IPS DF 4.7 (cell line): ENCODE data around the gene MEIS2.

ENCODE experiments used
- DNase-seq: peaks from one replicate; pipeline ENCODE4 v3.0.0-alpha.2; 2013; ENCODE audit warnings: low spot score; ENCODE audit errors: extremely low read depth

Gene MEIS2

DNA sequence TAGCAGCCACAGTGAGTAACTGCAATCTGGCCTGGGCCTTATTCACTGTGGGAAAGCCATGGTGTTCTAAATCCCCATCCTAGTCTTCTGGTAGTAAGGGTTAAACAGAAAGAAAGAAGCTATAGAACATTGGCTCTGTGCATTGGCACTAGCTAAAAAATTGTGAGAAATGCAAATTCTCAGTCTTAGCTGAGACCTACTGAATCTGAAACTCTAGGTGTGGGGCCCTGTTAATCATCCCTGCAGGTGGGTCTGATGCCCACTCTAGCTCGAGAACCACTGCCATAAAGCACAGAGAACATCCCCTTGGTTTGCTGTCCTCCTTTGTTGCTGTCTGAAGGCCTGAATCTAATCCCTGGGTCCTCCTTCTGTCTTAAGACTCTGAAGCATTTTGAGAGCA, 59.3 kb downstream of the MEIS2 start:
- no peak for DNase-seq

GRCh38 chr15:37040072-37040742, 60.1 kb downstream of the MEIS2 start:
- no peak for DNase-seq

DNA sequence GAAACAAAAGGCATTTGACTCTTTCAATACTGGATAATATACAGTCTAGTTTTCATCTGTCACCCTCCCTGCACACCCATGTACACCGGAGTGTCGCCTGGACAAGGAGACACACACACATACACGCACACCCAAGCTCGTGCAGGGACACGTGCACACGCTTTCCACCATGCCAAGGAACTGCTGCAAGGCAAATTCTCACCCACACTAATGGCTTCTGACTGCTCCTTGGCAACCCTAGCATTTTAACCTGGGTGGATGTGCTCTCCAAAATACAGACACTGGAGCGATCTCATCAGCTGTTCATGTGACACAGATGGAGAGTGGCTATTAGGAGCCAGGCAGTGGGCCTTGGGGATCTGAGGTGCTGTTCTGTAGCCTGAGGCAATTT, 61.6 kb downstream of the MEIS2 start:
- no peak for DNase-seq

DNA sequence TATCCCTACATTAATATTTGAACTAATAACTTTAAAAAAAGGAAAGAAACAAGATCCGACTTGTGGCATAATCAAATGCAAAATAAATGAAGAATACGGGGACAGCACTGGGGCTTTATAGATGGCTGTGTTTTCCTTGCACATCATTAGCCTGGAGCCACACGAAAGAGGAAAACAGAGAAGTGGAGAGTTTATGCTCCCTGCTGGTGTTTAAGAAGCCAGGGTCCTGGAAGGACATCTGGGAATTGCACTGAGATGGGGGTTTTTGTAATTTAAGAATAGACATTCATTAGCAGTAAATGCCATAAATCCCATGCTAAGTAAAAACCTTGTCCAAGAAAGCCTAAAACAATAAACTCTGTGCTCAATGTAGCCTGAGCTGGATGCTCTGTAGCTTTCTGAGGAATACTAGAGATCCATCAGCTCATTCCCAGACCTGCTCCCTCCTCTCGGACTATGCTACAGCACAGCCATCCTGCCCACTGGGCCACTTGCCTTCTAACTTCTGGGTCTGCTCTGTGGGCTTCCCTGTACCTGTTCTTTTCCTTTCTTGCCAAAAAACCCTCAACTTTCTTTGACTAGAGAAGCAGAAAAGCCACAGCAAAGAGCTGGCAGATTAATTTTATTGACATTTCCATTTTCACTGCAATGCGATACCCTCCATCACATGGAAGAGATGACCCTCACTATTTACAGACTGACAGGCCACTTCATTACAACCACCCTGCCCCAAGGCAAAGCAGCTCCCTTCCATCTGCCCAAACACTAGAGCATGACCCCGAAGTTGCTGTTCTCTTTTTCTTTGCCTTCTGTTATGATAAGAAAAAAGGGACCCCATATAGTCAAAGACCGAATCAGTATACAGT, 62.3 kb downstream of the MEIS2 start:
- no peak for DNase-seq

GRCh38 chr15:37037071-37037655, 63.2 kb downstream of the MEIS2 start:
- no peak for DNase-seq

GRCh38 chr15:37034835-37035748, 65.3 kb downstream of the MEIS2 start:
- DNase-seq = no peak

GRCh38 chr15:37034392-37034791, 66.0 kb downstream of the MEIS2 start:
- DNase-seq = no peak

DNA sequence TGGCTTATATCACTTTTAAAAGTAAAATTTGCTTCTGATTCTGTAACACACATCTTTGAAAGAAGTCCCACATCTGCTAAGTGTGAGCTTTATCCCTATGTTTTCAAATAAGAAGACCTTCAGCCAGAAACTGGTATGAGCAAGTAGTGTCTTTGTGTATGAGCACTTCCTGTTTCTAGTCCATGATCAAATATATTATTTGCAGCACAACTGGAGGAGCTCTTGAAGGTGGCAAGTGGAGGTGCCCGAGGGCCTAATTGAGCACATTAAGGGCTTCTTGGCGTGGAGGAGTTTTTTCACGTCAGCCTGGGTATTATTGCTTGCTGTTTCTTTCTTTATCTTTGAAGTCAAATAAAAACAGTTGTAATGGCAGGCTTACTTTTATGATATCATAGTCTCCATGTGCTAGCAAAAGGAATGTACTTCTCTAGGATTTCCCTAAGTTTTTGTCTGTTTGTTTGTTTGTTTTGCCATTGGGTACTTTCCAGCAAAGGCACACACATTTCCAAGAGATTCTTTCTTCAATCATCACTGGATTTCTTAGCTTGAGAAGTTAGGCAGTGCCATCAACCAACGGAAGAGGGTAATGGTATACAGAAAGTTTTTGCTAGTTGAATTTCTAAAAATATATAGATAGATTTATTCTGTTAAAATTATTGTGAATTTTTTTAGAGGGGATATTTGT, 68.1 kb downstream of the MEIS2 start:
- no peak for DNase-seq

DNA sequence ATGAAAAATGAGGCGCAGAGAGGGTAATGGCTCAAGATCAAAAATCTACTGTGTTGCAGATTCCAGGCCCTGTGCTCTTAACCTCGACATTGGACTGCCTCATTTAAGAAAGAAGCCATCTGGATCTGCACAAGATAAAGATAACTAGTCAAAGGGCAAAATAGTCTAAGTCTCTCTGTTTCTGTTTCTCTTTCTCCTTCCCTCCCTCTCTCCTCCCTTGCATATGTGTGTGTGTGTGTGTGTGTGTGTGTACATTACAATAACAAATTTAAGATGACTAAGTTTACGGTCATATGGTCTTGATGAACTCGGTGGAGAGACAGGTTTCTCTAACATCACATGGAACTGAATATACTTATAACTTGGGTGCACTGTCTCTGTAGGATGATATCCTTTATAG, 69.2 kb downstream of the MEIS2 start:
- no peak for DNase-seq

DNA sequence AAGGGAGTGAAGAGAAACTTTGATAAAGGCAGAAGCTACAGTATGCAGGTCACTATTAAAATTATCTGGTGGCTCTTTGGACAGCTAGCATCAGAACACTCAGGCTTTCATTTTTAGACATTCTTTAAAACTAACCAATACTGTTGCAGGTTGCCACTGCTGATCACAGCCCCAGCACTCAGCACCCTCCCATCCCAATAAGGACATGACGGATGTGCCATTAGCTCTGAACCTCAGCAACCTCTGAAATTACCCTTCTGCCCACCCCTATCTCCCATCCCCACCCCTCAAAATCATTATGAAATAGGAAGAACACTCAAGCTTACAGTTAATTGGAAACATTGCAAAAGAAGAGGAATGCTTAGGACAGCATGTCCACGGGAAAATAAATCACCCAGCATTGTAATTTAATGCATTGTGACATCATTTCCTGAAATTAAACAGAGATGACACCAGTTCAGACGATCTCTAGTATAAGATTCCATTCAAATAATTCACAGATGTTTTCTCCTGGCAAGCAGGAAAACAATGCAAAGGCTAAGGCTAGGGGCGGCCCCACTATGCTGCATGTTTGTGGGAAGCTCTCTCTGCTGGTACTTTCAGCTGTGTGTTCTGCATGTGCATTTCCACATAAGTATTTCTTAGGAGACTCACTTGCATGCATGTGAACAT, 71.6 kb downstream of the MEIS2 start:
- no peak for DNase-seq

- DNase-seq = no peak
Observed at GRCh38 chr15:37020852-37021251, 79.5 kb downstream of the MEIS2 start.

DNA sequence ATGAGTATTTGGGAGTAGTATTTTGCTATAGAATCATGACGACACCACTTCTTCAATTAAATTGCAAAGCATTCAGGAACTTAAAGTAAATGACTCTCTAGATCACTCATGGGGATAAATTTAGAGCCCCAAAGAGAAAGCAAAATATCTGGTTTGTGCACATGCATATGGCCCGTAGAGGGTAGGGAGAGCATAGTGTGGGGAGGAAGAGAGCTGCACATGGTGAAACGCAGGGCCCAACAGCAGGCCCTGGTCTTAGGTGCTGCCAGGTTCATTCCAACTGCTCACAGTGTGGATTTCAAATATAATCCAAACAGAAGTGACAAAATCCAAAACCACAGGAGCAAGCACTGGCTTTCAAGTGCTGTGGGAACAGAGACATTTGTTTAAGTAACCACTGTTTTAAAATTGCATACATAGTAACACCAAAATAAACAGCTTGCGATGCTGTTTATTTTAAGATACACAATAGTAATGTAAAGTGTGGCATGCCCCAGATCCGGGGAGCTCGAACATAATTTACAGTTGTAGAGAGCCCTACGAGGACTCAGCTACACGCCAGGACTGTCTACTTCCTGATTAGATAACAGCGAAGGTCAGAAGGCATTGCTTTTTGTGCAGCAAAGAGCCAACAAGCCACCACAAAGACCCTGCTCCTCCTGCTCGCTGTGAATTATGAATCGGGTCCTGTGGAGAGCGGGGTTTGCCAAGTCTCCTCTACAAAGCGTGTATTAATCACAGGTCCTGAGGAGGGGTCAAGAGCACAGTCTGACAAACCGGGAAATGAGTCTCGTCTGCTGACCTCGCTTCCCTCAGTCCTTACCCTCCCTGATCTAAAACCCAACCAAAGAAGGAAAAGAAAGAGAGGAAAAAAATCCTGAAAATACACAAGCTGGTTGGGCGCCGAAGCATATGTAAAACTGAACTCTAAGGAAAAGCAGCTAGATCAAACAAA, 80.6 kb downstream of the MEIS2 start:
- no peak for DNase-seq

GRCh38 chr15:37017031-37017625, 83.2 kb downstream of the MEIS2 start:
- no peak for DNase-seq

DNA sequence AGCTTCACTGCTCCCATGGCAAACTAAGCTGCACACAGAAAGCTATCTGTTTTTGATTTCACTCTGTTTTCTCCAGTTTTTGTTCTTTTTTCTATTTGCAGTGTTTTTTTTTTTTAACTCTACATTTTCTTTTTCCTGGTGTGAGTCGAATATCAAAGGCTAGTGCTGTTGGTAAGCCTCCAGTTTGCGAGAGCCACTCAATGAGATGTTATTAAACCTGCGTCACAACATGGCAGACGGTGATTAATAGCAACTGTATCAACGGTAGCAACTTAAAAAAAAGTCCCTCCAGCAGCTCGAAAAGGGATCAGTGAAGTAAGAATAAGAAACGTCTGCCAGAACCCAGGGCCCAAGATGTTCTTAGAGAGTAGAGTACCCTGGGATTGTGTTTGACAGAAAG, 84.1 kb downstream of the MEIS2 start:
- DNase-seq = no peak

GRCh38 chr15:37015451-37015850, 84.9 kb downstream of the MEIS2 start:
- DNase-seq = no peak

- DNase-seq = no peak
Observed at GRCh38 chr15:37015035-37015434, 85.3 kb downstream of the MEIS2 start.

- no peak for DNase-seq
Observed at GRCh38 chr15:37014566-37014965, 85.8 kb downstream of the MEIS2 start.

GRCh38 chr15:37014137-37014536, 86.2 kb downstream of the MEIS2 start:
- no peak for DNase-seq

- no peak for DNase-seq
Observed at GRCh38 chr15:37010595-37010994, 89.8 kb downstream of the MEIS2 start.
